HEK293 (cell line): ENCODE measurements around the gene ZNF444.

ENCODE experiments used
- CTCF ChIA-PET: fragments of 350-600 bp; formaldehyde crosslinking; extraction: SDS; loops from one replicate; lab custom pipeline; 2021; ENCODE audit warnings: antibody characterized with exemption; lab: Yijun Ruan, JAX
- POLR2A ChIA-PET: fragments of 300-600 bp; formaldehyde crosslinking; extraction: SDS; loops from one replicate; lab custom pipeline; 2020; ENCODE audit warnings: antibody characterized with exemption, inconsistent platforms; lab: Yijun Ruan, JAX
- H3K27ac ChIP-seq: fragments of 200-500 bp; sonication (Bioruptor generic); 2 replicates; pipeline ENCODE4 v1.5.1; 2014; ENCODE audit warnings: low read depth, low read length, control low read depth, inconsistent platforms; ENCODE audit errors: extremely low read depth
- H3K36me3 ChIP-seq, 2 experiments: fragments of 200-500 bp in 1 of 2; sonication (Bioruptor generic) in 1 of 2; 1 replicate in 1 of 2; 2 replicates in 1 of 2; pipeline ENCODE4 v1.5.1; 2014 to 2017; ENCODE audit warnings: inconsistent platforms in 2 of 2, low read length in 2 of 2; ENCODE audit not compliant: control insufficient read depth in 2 of 2, insufficient read depth in 1 of 2
- H3K4me1 ChIP-seq: fragments of 200-500 bp; sonication (Bioruptor generic); 2 replicates; pipeline ENCODE4 v1.5.1; 2014; ENCODE audit warnings: mild to moderate bottlenecking, low read length, inconsistent platforms; ENCODE audit not compliant: control insufficient read depth, insufficient read depth
- H3K4me3 ChIP-seq: 2 replicates; pipeline ENCODE4 v1.5.1; 2011; ENCODE audit warnings: low read depth, mild to moderate bottlenecking, control low read depth, low read length, moderate library complexity
- H3K9me3 ChIP-seq: fragments of 200-500 bp; sonication (Bioruptor generic); 2 replicates; pipeline ENCODE4 v1.5.1; 2014; ENCODE audit warnings: low read depth, low read length, inconsistent platforms; ENCODE audit not compliant: control insufficient read depth, insufficient read depth
- OSR2 ChIP-seq: fragments of 450-650 bp; formaldehyde crosslinking; IDR thresholded peaks from 2 replicates; pipeline ENCODE4 v1.5.1; 2016; ENCODE audit warnings: missing biosample characterization, missing genetic modification characterization
- OVOL3 ChIP-seq: fragments of 450-650 bp; formaldehyde crosslinking; IDR thresholded peaks from 2 replicates; pipeline ENCODE4 v1.5.1; 2016; ENCODE audit warnings: missing biosample characterization, missing genetic modification characterization
- REPIN1 ChIP-seq: fragments of 450-650 bp; formaldehyde crosslinking; IDR thresholded peaks from 2 replicates; pipeline ENCODE4 v1.5.1; 2017; ENCODE audit warnings: missing biosample characterization, missing genetic modification characterization, low read depth
- TCF7L2 ChIP-seq: IDR thresholded peaks from 2 replicates; pipeline ENCODE4 v1.6.1; 2011; ENCODE audit warnings: low read depth, mild to moderate bottlenecking, inconsistent platforms, low read length, moderate library complexity, borderline replicate concordance
- ZIC2 ChIP-seq: fragments of 450-650 bp; formaldehyde crosslinking; IDR thresholded peaks from 2 replicates; pipeline ENCODE4 v1.5.1; 2016; ENCODE audit warnings: missing biosample characterization, missing genetic modification characterization
- ZNF16 ChIP-seq: fragments of 450-650 bp; formaldehyde crosslinking; IDR thresholded peaks from 2 replicates; pipeline ENCODE4 v1.5.1; 2016; ENCODE audit warnings: low read depth, missing biosample characterization, missing genetic modification characterization
- ZNF169 ChIP-seq: fragments of 450-650 bp; formaldehyde crosslinking; IDR thresholded peaks from 2 replicates; pipeline ENCODE4 v1.5.1; 2016; ENCODE audit warnings: missing biosample characterization, missing genetic modification characterization
- ZNF174 ChIP-seq: fragments of 450-650 bp; formaldehyde crosslinking; IDR thresholded peaks from 2 replicates; pipeline ENCODE4 v1.5.0; 2017; ENCODE audit warnings: missing biosample characterization, mild to moderate bottlenecking, missing genetic modification characterization
- ZNF214 ChIP-seq: fragments of 450-650 bp; formaldehyde crosslinking; IDR thresholded peaks from 2 replicates; pipeline ENCODE4 v1.5.1; 2017; ENCODE audit warnings: missing biosample characterization, mild to moderate bottlenecking, missing genetic modification characterization, borderline replicate concordance
- ZNF23 ChIP-seq: fragments of 450-650 bp; formaldehyde crosslinking; IDR thresholded peaks from 2 replicates; pipeline ENCODE4 v1.5.1; 2016; ENCODE audit warnings: missing biosample characterization, missing genetic modification characterization, borderline replicate concordance
- ZNF350 ChIP-seq: fragments of 450-650 bp; formaldehyde crosslinking; IDR thresholded peaks from 2 replicates; pipeline ENCODE4 v1.5.0; 2017; ENCODE audit warnings: missing biosample characterization, mild to moderate bottlenecking, missing genetic modification characterization
- ZNF366 ChIP-seq: fragments of 450-650 bp; formaldehyde crosslinking; conservative IDR thresholded peaks from 2 replicates; pipeline ENCODE4 v1.5.1; 2016; ENCODE audit warnings: missing biosample characterization, missing genetic modification characterization
- ZNF423 ChIP-seq: fragments of 450-650 bp; formaldehyde crosslinking; IDR thresholded peaks from 2 replicates; pipeline ENCODE4 v1.5.1; 2016; ENCODE audit warnings: missing biosample characterization, missing genetic modification characterization
- ZNF510 ChIP-seq: fragments of 450-650 bp; formaldehyde crosslinking; IDR thresholded peaks from 2 replicates; pipeline ENCODE4 v1.5.1; 2018; ENCODE audit warnings: mild to moderate bottlenecking, missing genetic modification characterization, missing biosample characterization; ENCODE audit not compliant: insufficient replicate concordance
- ZNF560 ChIP-seq: fragments of 450-650 bp; formaldehyde crosslinking; IDR thresholded peaks from 2 replicates; pipeline ENCODE4 v1.5.1; 2017; ENCODE audit warnings: missing biosample characterization, missing genetic modification characterization, borderline replicate concordance
- ZNF623 ChIP-seq: fragments of 450-650 bp; formaldehyde crosslinking; IDR thresholded peaks from 2 replicates; pipeline ENCODE4 v1.5.1; 2016; ENCODE audit warnings: missing biosample characterization, missing genetic modification characterization
- ZNF670 ChIP-seq: fragments of 450-650 bp; formaldehyde crosslinking; IDR thresholded peaks from 2 replicates; pipeline ENCODE4 v1.5.1; 2016; ENCODE audit warnings: missing biosample characterization, missing genetic modification characterization, low read depth
- ZNF76 ChIP-seq: fragments of 450-650 bp; formaldehyde crosslinking; IDR thresholded peaks from 2 replicates; pipeline ENCODE4; 2016; ENCODE audit warnings: low read depth, missing biosample characterization, missing genetic modification characterization, borderline replicate concordance
- TF ChIP-seq, protein P1 (sequence below): fragments of 450-650 bp; formaldehyde crosslinking; IDR thresholded peaks from 2 replicates; pipeline ENCODE4 v1.5.1; 2016; ENCODE audit warnings: missing biosample characterization, missing genetic modification characterization
- TF ChIP-seq, protein P2 (sequence below): fragments of 450-650 bp; formaldehyde crosslinking; IDR thresholded peaks from 2 replicates; pipeline ENCODE4 v1.5.1; 2016; ENCODE audit warnings: missing biosample characterization, missing genetic modification characterization, low read depth

The ZNF444 gene

DNA sequence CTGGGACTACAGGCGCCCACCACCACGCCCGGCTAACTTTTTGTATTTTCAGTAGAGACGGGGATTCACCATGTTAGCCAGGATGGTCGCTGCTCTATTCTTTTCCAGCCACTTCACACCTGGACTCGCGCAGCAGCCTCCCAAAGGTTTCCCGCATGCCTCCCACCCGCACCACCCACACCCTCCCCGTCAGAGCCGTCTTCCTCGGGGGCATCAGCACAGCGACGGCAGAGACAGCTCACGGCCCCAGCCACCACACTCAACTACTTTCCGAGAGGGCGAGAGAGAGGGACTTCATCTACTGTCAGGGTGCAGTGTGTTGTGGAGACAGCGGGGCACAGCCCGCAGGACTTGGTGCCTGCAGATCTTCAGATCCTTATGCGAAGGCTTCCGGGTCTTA lies 25.6 kb upstream of the ZNF444 start (continued):
- TF ChIP-seq, protein P1, sequence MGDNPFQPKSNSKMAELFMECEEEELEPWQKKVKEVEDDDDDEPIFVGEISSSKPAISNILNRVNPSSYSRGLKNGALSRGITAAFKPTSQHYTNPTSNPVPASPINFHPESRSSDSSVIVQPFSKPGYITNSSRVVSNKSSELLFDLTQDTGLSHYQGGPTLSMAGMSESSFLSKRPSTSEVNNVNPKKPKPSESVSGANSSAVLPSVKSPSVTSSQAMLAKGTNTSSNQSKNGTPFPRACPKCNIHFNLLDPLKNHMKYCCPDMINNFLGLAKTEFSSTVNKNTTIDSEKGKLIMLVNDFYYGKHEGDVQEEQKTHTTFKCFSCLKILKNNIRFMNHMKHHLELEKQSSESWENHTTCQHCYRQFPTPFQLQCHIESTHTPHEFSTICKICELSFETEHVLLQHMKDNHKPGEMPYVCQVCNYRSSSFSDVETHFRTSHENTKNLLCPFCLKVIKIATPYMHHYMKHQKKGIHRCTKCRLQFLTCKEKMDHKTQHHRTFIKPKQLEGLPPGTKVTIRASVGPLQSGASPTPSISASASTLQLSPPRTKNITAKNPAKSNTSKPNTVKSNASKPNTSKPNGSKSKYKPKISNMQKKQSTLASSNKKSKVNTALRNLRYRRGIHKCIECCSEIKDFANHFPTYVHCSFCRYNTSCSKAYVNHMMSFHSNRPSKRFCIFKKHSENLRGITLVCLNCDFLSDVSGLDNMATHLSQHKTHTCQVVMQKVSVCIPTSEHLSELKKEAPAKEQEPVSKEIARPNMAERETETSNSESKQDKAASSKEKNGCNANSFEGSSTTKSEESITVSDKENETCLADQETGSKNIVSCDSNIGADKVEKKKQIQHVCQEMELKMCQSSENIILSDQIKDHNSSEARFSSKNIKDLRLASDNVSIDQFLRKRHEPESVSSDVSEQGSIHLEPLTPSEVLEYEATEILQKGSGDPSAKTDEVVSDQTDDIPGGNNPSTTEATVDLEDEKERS (tag by site-specific recombination), result no peak
- TF ChIP-seq ZNF350 (tag by site-specific recombination), result no peak

DNA sequence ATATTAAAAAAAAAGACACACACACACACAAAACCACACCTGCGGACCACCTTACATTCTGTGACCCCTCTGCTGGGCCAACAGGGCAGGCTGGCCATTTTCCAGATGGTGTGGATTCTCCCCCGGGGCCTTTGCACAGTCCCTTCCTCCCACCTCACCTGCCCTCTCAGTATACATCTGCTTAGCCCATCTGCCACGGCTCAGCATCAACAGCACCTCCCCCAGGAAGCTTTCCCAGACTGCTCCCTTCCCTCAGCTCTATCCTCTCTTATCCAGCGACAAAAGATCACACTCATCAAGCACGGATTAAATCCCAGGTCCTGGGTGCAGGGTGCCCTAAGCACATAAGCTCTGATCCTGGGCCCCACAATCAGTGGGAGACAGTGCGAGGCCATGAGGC lies 24.5 kb upstream of the ZNF444 start:
- H3K4me1 ChIP-seq, result peaks cover 13% of the 10 kb centered on the region
- no peak overlapping the region for H3K27ac ChIP-seq
- CTCF ChIA-PET, result no interaction called here
- H3K9me3 ChIP-seq, result no peaks in the 10 kb centered on the region
- no peak for TF ChIP-seq ZNF670
- peak; percentile 87 for TF ChIP-seq ZNF623 (tag by site-specific recombination)
- peaks cover 0 to 30% of the 10 kb centered on the region in 2 experiments; a peak in 2 of 3 replicates for H3K36me3 ChIP-seq
- no peak overlapping the region for H3K4me3 ChIP-seq
- POLR2A ChIA-PET, result no interaction called here

DNA sequence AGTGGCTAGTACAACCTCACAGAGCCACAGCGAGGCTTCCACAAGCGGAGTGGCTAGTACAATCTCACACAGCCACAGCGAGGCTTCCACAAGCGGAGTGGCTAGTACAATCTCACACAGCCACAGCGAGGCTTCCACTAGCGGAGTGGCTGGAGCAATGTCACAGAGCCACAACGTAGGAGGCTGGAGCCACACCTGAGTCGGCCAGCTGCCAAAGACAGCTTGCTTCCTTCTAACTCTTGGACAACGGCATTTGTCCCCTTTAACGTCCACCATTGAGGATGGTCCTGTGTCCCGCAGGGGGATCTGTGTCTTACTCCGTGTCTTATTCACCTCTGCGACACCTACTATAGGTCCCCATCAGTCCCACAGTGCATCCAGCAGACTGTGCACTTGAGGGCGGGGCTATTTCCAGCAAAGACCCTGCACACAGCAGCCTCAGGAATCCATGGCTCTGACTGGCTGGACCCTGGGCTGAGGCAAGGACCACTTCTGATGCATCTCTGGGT lies 23.7 kb upstream of the ZNF444 start:
- Histone ChIP-seq H3K27ac (no peak overlapping the region), H3K4me1 (peaks cover 7% of the 10 kb centered on the region), H3K9me3 (no peaks in the 10 kb centered on the region), H3K4me3 (no peak overlapping the region)
- ChIA-PET CTCF (no interaction called here), POLR2A (no interaction called here)
- TF ChIP-seq ZNF23 (tag by site-specific recombination), result no peak
- no peak for TF ChIP-seq ZNF560 (tag by site-specific recombination)
- TF ChIP-seq ZNF366 (tag by site-specific recombination), result no peak
- no peak for TF ChIP-seq ZNF169 (tag by site-specific recombination)
- no peak for TF ChIP-seq ZNF423 (tag by site-specific recombination)
- TF ChIP-seq, all 188 proteins: peak for 0
- peaks cover 0 to 27% of the 10 kb centered on the region in 2 experiments; a peak in 2 of 3 replicates for H3K36me3 ChIP-seq

DNA sequence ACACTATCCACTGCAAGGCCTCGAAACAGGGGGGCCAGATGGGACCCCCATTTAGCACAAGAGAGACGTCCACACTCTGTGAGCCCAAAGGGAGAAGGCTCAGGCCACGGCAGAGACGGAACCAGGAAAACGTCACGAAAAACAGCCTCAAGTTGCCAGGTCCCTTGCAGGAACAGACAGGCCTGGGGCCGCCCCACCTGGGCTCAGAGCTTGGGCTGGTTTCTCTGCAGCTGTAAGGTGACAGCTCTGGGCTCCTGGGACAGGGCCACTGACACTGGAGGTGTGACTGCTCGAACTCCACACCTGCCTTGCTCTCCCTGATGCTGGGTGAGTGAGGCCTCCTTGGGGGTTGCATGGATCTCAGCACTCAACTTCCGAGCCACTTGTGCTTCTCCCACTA lies 23.2 kb upstream of the ZNF444 start:
- CTCF ChIA-PET, result no interaction called here
- H3K27ac ChIP-seq, result no peak overlapping the region
- TF ChIP-seq ZNF16, result no peak
- no peak for TF ChIP-seq OSR2 (tag by site-specific recombination)
- no peak for TF ChIP-seq REPIN1
- TF ChIP-seq ZNF510 (tag by site-specific recombination), result no peak
- TF ChIP-seq ZIC2 (tag by site-specific recombination), result no peak
- TF ChIP-seq, protein P2, sequence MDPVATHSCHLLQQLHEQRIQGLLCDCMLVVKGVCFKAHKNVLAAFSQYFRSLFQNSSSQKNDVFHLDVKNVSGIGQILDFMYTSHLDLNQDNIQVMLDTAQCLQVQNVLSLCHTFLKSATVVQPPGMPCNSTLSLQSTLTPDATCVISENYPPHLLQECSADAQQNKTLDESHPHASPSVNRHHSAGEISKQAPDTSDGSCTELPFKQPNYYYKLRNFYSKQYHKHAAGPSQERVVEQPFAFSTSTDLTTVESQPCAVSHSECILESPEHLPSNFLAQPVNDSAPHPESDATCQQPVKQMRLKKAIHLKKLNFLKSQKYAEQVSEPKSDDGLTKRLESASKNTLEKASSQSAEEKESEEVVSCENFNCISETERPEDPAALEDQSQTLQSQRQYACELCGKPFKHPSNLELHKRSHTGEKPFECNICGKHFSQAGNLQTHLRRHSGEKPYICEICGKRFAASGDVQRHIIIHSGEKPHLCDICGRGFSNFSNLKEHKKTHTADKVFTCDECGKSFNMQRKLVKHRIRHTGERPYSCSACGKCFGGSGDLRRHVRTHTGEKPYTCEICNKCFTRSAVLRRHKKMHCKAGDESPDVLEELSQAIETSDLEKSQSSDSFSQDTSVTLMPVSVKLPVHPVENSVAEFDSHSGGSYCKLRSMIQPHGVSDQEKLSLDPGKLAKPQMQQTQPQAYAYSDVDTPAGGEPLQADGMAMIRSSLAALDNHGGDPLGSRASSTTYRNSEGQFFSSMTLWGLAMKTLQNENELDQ, result no peak
- TF ChIP-seq TCF7L2, result no peak
- TF ChIP-seq ZNF169 (tag by site-specific recombination), result no peak
- no peak for TF ChIP-seq ZNF214 (tag by site-specific recombination)
- no peak for TF ChIP-seq OVOL3 (tag by site-specific recombination)
- no peak for TF ChIP-seq ZNF174 (tag by site-specific recombination)
- no peak for TF ChIP-seq ZNF76 (tag by site-specific recombination)
- TF ChIP-seq, all 188 proteins: peak for 0
- Histone ChIP-seq H3K4me1 (peaks cover 6% of the 10 kb centered on the region), H3K4me3 (no peak overlapping the region), H3K36me3 (peaks cover 0 to 27% of the 10 kb centered on the region in 2 experiments; a peak in 2 of 3 replicates), H3K9me3 (no peaks in the 10 kb centered on the region)
- POLR2A ChIA-PET, result no interaction called here
